GM18502 (cell line): ENCODE results near the gene PGLYRP3.

Experiments
- ATAC-seq: cut with Tn5 transposase; IDR thresholded peaks from one replicate; pipeline ENCODE4 v1.9.1; 2021; ENCODE audit warnings: mild to moderate bottlenecking; ENCODE audit not compliant: unreplicated experiment, poor library complexity

PGLYRP3 gene

GRCh38 chr1:153312570-153313186, at the start of gene PGLYRP3:
Gene PGLYRP3 (minus strand): TSS chr1:153312952. CDS start chr1:153310665, 2,287 bp downstream.
- ATAC-seq: no peak

DNA sequence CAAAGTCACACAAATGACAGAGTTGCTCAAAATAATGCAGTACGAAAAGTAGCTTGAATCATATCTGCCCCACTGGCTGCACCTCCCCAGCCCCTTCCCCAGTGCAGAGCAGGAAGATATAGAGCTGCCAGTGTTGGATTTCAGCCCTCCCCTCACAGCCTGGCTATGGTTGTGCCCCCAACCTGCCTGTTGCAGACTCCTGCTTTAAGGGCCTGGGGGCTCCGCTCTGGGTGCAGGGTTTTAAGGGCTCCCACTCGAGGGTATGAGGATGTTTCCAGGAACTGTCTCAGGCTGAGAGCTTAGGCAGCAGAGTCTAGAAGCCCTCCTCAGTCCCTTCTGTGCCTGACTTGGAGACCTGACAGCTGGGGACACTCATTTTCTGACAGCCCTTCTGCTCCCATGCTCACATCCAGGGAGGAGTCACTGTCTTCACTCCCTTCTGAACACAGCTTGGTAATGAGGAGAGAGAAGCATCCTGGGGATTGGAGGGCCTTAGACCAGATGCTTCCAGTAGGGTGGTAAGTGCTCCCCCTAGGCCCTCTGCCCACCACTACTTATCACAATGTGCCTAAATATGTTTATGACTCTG, 49.5 kb upstream of the PGLYRP3 start:
- no peak for ATAC-seq

DNA sequence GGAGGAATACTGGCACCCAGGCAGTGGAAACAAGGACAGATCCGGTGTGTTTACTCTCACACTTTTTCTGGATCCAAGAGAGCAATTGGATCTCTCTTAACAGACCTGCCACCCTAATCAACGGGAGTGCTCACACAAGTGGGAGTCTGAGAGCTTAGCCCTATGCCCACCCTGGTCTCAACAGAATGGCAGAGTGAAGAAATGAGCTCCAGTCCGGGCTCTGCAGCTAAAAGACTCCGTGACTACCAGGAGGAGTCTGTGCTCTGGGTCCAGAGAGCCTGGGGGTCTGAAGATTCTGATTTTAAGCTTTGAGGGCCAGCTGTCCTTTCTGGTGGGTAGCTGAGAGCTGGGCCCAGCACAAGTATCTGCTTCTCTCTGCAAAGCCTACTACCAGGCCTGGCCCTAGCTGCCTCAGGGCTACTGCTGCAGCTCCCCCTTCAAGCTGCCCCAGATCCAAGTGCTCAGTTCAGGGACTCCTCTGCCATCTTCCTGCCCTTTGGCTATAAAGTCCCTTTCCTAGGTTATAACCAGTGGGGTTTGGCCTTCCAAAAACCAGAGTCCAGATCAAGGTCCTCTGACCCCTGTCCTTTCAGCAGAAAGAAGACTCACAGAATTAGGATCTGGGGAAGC, 48.8 kb upstream of the PGLYRP3 start:
- ATAC-seq: no peak

- ATAC-seq: no peak
These were observed 48.1 kb upstream of the PGLYRP3 start for GRCh38 chr1:153360592-153361479.

GRCh38 chr1:153360190-153360589, 47.4 kb upstream of the PGLYRP3 start:
- no peak for ATAC-seq

DNA sequence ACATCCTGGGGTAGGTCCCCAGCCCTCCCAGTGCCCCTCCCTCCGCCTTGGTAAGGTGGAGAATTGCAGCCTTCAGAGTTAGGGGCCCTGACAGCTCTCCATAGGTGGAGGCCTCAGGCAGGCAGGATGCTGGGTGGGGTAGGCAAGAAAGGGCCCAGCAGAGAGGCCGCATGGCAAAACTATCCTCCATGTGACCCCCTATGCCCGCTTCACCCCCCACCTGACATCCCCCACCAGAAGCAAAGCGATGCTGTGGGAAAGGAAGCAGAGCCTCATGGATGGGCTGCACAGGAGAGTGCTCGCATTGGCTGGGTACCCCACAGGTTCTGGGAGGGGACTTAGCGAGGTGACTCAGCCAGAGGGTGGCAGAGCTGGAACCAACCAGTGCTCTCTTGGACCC, 46.5 kb upstream of the PGLYRP3 start:
- no peak for ATAC-seq

DNA sequence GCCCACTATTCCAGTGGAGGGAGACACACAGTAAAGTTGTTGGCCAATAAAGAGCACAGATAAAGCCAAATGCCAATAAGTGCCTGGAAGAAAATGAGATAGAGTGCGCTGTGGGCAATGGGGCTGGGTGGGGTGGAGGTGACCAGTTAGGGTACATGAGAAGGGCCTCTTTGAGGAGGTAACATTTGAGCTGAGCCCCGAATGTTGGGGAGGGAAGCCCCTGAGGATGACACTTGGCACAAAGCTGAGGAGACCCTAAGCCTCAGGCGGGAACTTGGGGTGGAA, 45.9 kb upstream of the PGLYRP3 start:
- ATAC-seq: no peak

DNA sequence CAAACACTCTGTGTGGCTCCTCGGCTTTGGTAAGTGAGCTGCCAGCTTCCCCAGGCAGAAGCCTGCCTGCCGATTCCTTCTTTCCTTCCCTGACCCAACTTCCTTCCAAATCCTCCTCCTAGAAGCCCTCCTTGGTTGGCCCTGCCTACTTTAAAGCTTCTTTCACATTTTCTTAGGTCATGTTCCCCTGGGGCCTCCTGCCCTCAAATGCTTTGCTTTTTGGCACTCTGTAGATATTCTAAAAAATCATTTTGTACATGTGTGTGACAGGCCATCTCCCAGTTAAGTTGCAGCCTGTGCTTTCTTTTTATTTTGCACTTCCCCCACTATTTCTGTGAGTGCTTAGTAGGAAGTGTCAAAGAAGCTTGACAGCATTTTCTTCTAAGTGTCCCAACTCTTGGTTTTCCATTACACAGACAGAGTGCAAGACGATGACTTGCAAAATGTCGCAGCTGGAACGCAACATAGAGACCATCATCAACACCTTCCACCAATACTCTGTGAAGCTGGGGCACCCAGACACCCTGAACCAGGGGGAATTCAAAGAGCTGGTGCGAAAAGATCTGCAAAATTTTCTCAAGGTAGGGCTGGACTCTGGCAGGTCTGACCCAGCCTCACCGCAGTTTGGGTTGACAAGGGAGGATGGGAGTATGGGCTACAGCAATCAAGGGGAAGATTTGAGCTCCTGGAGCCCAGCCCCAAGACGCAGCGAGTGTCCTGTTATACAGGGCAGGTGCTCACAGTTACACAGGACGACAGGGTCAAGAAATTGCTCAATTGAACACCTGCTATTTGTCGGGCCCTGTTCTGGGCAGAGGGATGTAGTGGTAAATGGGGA, 45.3 kb upstream of the PGLYRP3 start, which contains the start of gene S100A9:
TSS of gene S100A9 (plus strand) at position 2 of the 838 bp plus-strand sequence. CDS start at position 432, 430 bp downstream.
- ATAC-seq: no peak

DNA sequence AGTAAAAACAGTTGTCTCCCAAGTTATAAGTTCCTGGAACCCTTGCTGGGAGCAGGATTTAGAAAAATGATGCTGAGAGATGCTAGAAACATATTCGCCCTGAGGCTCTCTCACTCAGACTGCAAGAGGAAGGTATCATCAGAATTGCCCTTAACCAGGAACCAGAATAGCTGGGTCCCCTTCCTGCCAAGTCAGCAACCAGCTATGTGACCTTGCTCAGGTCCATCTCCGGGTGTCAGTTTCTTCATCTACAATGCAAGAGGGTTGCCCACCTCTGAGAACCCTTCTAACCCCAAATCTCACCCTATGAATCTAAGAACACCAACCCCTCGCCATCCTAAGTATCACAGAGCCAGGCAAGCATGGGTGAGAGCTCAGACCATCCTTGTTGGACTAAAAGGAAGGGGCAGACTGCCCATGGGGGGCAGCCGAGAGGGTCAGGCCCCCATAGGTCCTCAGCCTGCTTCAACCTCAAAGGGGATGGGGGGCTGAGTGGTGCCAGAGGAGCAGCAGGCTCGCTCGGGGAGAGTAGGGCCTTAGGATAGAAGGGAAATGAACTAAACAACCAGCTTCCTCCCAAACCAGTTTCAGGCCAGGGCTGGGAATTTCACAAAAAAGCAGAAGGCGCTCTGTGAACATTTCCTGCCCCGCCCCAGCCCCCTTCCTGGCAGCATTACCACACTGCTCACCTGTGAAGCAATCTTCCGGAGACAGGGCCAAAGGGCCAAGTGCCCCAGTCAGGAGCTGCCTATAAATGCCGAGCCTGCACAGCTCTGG, 44.5 kb upstream of the PGLYRP3 start:
- no peak for ATAC-seq

DNA sequence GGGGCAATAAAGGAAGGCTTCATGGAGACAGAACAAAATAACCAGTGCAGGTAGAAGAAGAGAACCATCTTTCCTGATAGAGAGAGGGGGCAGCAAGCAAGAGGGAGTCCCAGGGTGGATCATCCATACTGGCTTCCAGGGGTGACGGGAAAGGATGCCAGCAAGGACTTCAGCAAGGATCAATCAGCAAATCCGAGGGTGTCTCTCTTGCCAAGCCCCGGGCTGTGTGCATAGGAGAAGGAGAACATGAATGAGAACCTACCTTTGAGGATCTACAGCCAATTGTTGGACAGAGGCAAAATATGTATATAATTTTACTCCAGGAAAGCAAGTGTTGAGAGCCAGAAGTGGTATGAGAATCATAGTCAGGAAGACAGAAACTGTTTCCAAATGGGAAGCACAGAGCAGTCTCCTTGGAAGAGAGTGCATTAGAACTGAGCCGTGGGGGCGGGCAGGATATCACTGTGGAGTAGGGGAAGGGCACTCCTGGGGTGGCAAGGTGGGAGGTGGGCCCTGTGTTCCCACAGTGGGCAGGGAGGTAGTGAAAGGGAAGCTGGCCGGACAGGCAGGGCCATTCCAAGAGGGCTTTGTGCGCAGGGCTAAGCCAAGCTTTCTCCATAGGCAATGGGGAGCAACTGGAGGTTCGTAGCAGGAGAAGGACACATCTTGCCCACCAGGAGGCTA, 43.8 kb upstream of the PGLYRP3 start:
- ATAC-seq: no peak

- ATAC-seq: no peak
These were observed 42.8 kb upstream of the PGLYRP3 start for GRCh38 chr1:153355445-153356071.

GRCh38 chr1:153354515-153355193, 41.9 kb upstream of the PGLYRP3 start:
- no peak for ATAC-seq

- no peak for ATAC-seq
These were observed 40.6 kb upstream of the PGLYRP3 start for GRCh38 chr1:153353226-153353947.

DNA sequence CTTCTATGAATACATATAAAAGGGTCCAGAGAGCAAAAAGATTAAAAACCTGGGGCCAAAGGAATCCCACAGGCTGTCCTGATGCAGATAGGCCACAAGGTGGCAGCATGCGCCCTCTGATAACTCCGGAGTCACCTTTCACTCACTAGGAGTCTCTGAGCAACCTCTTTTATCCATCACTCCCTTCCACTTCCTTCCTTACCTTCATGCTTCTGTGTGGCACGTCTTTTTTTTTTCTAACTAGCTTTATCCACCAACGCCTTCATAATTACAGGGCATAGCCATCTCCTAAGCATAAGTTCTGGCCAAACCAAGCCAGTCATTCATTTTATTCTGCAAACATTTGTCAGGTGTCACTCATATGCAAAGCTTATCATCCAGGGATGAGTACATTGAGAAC, 39.8 kb upstream of the PGLYRP3 start:
- ATAC-seq: no peak

DNA sequence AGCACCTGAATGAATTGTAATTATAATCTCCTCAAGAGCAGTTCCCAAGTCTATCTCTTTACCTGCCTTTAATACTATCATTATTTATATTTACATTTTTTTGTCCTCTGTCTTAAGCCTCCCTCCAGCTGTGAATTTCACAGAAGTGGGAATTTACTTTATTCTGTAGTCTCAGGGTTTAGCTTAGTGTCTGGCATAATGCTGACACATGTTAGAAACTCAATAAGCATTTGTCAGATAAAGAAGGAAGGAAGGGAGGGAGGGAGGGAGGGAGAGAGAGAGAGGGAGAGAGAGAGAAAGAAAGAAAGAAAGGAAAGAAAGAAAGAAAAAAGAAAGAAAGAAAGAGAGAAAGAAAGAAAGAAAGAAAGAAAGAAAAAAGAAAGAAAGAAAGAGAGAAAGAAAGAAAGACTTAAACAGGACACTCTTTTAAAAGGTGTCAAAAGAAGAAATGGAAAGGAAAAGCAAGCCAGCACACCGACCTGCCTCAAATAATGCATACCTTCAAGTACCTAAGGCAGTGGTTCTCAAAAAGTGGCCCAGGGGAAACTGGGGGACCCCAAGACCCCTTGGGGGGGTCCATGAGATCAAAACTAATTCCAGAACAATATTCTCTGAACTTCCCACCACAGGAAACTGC, 37.7 kb upstream of the PGLYRP3 start:
- ATAC-seq: no peak

GRCh38 chr1:153349363-153350320, 36.9 kb upstream of the PGLYRP3 start:
- ATAC-seq: no peak
